SJCRH30 (cell line): ENCODE data around the gene IFITM1. TPM values are rescaled to one million over a fixed set of nuclear protein-coding genes. Genes with fewer than 3 reads are reported as not detected.
"Not testable (repeated sequence)": the region's sequence is repeated elsewhere in the genome, so short reads cannot be mapped to it uniquely, and the experiment has no call there.

Experiments used
- DNase-seq, 2 experiments: peaks; one replicate each; pipeline ENCODE4 v3.0.0-alpha.2; 2015 to 2020
- H3K27ac ChIP-seq: fragments of 250-450 bp; sonication (Bioruptor Pico); 2 replicates; pipeline ENCODE4 v1.5.1; 2020; ENCODE audit warnings: mild to moderate bottlenecking, moderate library complexity
- H3K27me3 ChIP-seq: fragments of 250-450 bp; sonication (Bioruptor Pico); 2 replicates; pipeline ENCODE4 v1.5.1; 2020; ENCODE audit warnings: mild to moderate bottlenecking, moderate library complexity
- H3K36me3 ChIP-seq: fragments of 250-450 bp; sonication (Bioruptor Pico); 2 replicates; pipeline ENCODE4 v1.5.1; 2020; ENCODE audit warnings: mild to moderate bottlenecking, moderate library complexity
- H3K4me1 ChIP-seq: fragments of 250-450 bp; sonication (Bioruptor Pico); 2 replicates; pipeline ENCODE4 v1.5.1; 2020; ENCODE audit warnings: mild to moderate bottlenecking, moderate library complexity
- H3K4me3 ChIP-seq: fragments of 250-450 bp; sonication (Bioruptor Pico); 2 replicates; pipeline ENCODE4 v1.5.1; 2020; ENCODE audit warnings: mild to moderate bottlenecking, moderate library complexity
- H3K9me3 ChIP-seq: fragments of 250-450 bp; sonication (Bioruptor Pico); replicated peaks from 2 replicates; pipeline ENCODE4 v1.5.1; 2020; ENCODE audit warnings: mild to moderate bottlenecking, moderate library complexity
- total RNA-seq: library from RNA; depleted of rRNA; stranded (reverse); fragments of >200 nt; shearing (Covaris generic); gene quantifications from 2 replicates; pipeline ENCODE4 v1.2.3, GENCODE V29; 2014

IFITM1 gene
- total RNA-seq, 1 experiment from 2014 or later, result 7.4 TPM

DNA sequence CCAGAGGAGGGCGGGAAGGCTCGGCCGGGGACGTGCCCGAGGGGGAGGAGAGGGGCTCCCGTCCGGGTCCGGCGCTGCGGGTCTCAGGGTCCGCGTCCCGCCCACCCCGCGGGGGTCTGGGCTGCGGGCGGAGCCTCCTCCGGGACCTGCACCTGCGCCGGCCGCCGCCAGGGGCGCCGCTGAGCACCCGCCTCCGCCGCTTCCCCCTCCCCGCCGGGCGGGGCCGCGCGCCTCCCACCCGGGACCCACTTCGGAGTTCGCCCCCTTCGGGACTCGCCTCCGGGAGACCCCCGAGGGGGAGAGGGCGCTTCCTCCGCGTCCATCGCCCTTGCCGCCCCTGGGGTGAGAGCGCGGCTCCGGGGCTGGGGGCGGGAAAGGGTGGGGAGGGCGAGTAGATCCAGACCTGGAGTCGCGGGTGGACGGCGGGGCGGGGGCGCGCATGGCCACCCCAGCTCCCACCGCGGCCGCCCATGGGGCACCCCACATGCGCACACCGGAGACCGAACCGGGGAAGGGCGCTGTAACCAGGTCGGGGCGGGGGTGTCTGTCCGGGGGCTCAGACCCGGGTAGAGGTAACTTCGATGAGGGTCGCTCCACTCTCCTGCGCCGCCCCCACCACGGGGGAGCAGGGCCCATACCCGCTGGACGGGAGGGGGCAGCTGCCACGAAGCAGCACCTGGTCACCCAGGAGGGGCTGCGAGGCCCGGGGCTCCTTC is 4.7 kb downstream of the IFITM1 start:
- H3K27me3 ChIP-seq, H3K27ac ChIP-seq, H3K4me1 ChIP-seq, H3K9me3 ChIP-seq, DNase-seq, H3K36me3 ChIP-seq: not testable (repeated sequence)
- H3K4me3 ChIP-seq, result peak overlapping the region; percentile 30

DNA sequence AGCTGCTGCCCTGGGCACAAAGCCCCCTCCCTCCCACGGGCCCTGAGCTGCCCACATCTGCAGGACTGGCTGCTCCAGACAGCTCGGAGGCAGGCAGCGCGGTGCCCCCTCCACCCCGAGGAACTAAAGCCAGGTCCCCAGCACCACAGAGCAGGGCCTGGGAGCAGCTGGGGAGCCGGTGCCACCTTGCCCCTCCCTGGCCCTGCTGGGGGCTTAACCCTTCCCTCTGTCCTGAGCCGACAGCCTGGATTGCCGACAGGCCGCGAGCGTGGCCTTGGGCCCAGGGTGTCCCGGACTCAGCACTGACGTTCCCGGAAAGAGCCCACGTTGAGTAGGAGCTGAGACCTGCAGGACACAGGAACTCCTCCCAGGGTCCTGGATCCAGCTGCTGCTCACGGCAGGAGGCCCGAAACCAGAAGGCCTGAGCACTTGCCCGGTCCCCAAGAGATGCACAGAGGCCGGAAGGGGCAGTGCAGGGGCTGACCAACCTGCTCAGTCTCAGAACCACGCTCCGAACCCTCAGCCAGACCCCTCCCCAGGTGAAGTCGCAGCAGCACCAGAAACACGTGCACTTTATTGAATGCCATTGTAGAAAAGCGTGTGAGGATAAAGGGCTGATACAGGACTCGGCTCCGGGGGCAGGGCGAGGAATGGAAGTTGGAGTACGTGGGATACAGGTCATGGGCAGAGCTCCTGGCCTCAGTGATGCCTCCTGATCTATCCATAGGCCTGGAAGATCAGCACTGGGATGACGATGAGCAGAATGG is 5.5 kb downstream of the IFITM1 start:
- not testable (repeated sequence) for H3K4me1 ChIP-seq, H3K27ac ChIP-seq, H3K36me3 ChIP-seq, H3K9me3 ChIP-seq, H3K27me3 ChIP-seq
- DNase-seq, result peak in 1 of 2 experiments; percentile 35
- H3K4me3 ChIP-seq, result peak overlapping the region; percentile 78

DNA sequence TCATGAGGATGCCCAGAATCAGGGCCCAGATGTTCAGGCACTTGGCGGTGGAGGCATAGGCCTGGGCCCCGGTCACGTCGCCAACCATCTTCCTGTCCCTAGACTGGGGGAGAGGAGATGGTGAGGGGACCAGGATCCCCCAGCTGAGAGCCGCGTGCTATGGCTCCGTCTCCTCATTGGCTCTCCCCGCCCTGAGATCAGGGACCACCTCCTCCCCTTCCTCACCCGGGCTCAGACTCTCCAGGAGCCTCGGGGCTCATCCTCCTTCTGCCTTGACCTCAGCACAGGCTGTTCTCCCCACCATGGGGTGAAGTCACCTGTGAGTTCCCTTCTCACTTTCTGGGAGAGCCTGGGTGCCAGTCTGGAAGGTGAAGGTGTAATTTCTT is 6.0 kb downstream of the IFITM1 start:
- H3K9me3 ChIP-seq, H3K36me3 ChIP-seq, H3K27me3 ChIP-seq, H3K27ac ChIP-seq, H3K4me1 ChIP-seq: not testable (repeated sequence)
- DNase-seq, result peak in 1 of 2 experiments; percentile 37
- peak overlapping the region; percentile 78 for H3K4me3 ChIP-seq

DNA sequence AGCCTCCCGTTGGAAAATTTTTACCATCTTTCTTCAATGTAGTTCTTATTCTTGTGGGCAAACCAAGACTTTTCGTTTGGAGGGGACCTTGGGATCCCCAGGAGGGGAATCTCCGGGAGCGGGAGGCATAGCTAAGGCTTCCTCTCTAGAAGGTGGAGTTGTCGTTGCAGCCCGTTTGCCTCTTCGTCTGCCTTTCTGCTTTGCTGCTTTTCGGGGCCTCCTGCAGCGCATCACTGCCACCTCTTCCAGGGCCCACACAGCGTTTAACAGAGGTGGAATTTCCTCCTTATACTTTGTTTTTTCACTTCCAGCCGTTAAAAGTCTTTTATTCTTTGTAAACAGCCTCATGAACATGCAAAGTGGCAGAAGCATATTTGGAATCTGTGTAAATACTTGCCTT is 10.3 kb downstream of the IFITM1 start:
- Histone ChIP-seq H3K27me3 (no peaks in the 10 kb centered on the region), H3K27ac (no peak overlapping the region), H3K4me3 (no peak overlapping the region), H3K4me1 (peaks cover 11% of the 10 kb centered on the region), H3K9me3 (no peaks in the 10 kb centered on the region), H3K36me3 (no peaks in the 10 kb centered on the region)
- no peak for DNase-seq

GRCh38 chr11:324593-325517 is 11.0 kb downstream of the IFITM1 start:
- not testable (repeated sequence) for DNase-seq, H3K9me3 ChIP-seq, H3K27me3 ChIP-seq, H3K4me3 ChIP-seq, H3K36me3 ChIP-seq, H3K27ac ChIP-seq
- peaks cover 11% of the 10 kb centered on the region for H3K4me1 ChIP-seq

GRCh38 chr11:325796-326591 is 12.2 kb downstream of the IFITM1 start:
- Histone ChIP-seq H3K9me3 (no peaks in the 10 kb centered on the region), H3K36me3 (no peaks in the 10 kb centered on the region), H3K27ac (no peak overlapping the region; the same call in 1 of the 2 replicates), H3K4me3 (no peak overlapping the region), H3K27me3 (no peaks in the 10 kb centered on the region), H3K4me1 (peaks cover 11% of the 10 kb centered on the region)
- DNase-seq, result no peak

DNA sequence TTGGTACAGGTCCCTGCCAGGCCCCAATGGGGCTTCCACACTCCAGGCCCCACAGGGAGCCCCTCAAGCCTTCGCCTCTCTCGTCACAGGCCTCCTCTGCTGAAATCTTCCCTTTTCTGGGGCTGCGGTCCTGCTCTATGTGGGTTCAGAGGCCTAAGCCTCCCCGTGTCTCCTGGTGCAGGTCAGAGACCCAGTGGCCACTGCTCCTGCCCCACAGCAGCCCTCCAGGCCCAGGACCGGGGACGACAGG is 12.7 kb downstream of the IFITM1 start:
- H3K4me1 ChIP-seq, result peaks cover 11% of the 10 kb centered on the region

DNA sequence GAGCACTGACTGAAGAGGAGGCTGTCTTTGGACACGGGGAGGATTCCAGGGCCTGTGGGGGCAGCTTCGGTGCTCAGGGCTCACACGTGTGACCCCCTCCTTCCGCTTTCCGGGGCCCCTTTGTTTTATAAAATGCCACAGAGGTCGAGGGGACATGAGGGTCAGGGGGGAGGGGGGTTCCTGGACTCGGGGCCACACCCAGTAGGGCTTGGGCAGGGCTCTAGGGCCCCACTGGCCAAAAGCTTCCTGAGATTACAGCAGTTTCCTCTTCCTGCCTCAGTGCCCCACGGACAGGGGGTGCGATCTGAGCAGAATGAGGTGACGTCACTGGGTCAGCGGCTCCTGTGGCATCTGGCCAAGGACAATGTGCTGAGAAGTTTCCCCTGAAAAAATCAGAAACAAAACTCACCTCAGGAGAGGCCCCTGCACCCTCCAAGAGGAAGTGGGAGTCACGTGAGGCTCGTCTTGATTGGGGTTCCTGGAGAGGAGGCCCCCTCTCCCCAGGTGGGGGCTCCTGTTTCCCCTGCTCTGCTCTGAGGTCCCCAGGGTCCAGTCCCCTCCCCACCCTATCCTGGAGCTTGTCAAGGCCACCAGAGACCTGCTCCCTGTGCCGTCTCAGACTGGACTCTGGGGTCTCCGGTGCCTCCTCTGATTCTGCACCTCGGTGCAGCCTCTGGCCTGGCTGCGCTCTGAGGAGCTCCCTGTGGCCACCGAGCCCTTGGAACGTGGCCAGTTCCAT is 13.2 kb downstream of the IFITM1 start:
- peak overlapping the region; percentile 35 for H3K4me3 ChIP-seq
- peak overlapping the region; percentile 7; the same call in 1 of the 2 replicates for H3K27ac ChIP-seq
- no peaks in the 10 kb centered on the region for H3K36me3 ChIP-seq
- no peaks in the 10 kb centered on the region for H3K27me3 ChIP-seq
- no peaks in the 10 kb centered on the region for H3K9me3 ChIP-seq
- peak; percentile 42 to 60 for DNase-seq
- peaks cover 11% of the 10 kb centered on the region for H3K4me1 ChIP-seq

More for the DNA sequence above, 12.7 kb downstream of the IFITM1 start:
- Histone ChIP-seq H3K9me3 (no peaks in the 10 kb centered on the region), H3K27ac (peak overlapping the region; percentile 7; the same call in 1 of the 2 replicates), H3K4me3 (peak overlapping the region; percentile 35; the same call in 1 of the 2 replicates), H3K27me3 (no peaks in the 10 kb centered on the region), H3K36me3 (no peaks in the 10 kb centered on the region)
- peak in 1 of 2 experiments; percentile 20 for DNase-seq

GRCh38 chr11:327581-327923 is 13.7 kb downstream of the IFITM1 start:
- H3K9me3 ChIP-seq, result no peaks in the 10 kb centered on the region
- no peaks in the 10 kb centered on the region for H3K36me3 ChIP-seq
- H3K4me3 ChIP-seq, result peak overlapping the region; percentile 35
- H3K4me1 ChIP-seq, result peaks cover 11% of the 10 kb centered on the region
- H3K27me3 ChIP-seq, result no peaks in the 10 kb centered on the region
- H3K27ac ChIP-seq, result no peak overlapping the region; the same call in 1 of the 2 replicates
- no peak for DNase-seq

GRCh38 chr11:328012-328411 is 14.2 kb downstream of the IFITM1 start:
- Histone ChIP-seq H3K9me3 (no peaks in the 10 kb centered on the region), H3K36me3 (no peaks in the 10 kb centered on the region), H3K27me3 (no peaks in the 10 kb centered on the region), H3K4me1 (peaks cover 11% of the 10 kb centered on the region), H3K4me3 (no peak overlapping the region), H3K27ac (no peak overlapping the region)
- no peak for DNase-seq

DNA sequence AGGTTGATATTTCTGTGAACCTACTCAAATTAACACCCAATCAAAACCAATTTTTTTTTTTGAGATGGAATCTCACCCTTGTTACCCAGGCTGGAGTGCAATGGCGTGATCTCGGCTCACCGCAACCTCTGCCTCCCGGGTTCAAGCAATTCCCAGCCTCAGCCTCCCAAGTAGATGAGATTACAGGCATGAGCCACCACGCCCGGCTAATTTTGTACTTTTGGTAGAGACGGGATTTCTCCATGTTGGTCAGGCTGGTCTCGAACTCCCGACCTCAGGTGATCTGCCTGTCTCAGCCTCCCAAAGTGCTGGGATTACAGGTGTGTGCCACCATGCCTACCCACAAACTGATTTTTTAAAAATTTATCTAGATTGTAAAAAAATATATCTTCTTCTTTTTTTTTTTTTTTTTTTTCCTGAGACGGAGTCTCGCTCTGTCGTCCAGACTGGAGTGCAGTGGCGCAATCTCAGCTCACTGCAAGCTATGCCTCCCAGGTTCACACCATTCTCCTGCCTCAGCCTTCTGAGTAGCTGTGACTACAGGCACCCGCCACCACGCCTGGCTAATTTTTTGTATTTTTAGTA is 14.8 kb downstream of the IFITM1 start:
- H3K36me3 ChIP-seq, H3K4me3 ChIP-seq, H3K27me3 ChIP-seq, DNase-seq, H3K9me3 ChIP-seq: not testable (repeated sequence)
- Histone ChIP-seq H3K27ac (0 out of 2 replicates have a peak overlapping the region, but pooled peaks have one; percentile 5), H3K4me1 (peaks cover 11% of the 10 kb centered on the region)

DNA sequence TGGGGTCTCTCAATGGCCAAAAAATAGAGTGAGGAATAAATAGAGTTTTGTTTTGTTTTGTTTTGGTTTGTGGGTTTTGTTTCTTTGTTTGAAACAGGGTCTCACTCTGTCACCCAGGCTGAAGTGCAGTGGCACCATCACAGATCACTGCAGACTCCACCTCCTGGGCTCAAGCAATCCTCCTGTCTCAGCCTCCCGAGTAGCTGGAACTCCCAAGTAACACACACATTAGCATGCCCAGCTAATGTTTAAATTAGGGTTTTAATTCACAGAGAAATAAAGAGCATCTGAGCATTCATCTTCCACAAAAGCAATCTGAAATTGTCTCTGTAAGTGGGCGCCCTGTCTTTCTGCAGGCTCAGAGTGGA is 16.0 kb downstream of the IFITM1 start:
- Histone ChIP-seq H3K4me1 (peaks cover 13% of the 10 kb centered on the region), H3K36me3 (no peaks in the 10 kb centered on the region), H3K4me3 (no peak overlapping the region), H3K27me3 (no peaks in the 10 kb centered on the region), H3K27ac (no peak overlapping the region), H3K9me3 (no peaks in the 10 kb centered on the region)
- no peak for DNase-seq

DNA sequence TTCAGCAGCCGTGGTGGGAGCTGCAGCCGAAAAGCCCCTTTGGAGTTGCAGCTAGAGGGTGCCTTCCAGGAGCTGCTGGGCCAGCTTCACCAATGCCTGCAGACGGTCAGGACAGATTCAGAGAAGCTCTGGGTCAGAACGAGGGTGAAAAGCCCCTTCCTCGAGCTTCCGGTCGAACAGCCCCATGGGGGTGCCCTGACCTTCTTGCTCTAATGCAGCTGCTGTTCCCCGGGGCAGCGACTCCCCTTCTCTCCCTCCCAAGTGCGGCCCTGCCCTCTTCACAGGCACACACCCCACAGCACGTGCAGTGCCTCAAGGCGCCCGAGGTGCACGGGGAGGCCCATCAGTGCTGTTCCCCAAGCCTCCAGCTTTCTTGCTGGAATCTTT is 16.5 kb downstream of the IFITM1 start:
- H3K4me1 ChIP-seq, result peaks cover 13% of the 10 kb centered on the region
- no peak overlapping the region for H3K27ac ChIP-seq
- H3K4me3 ChIP-seq, result no peak overlapping the region
- H3K9me3 ChIP-seq, result no peaks in the 10 kb centered on the region
- no peaks in the 10 kb centered on the region for H3K27me3 ChIP-seq
- no peak for DNase-seq
- H3K36me3 ChIP-seq, result no peaks in the 10 kb centered on the region
